Stimulated activated CD4-positive, alpha-beta T cell treated with anti-CD3 and anti-CD28 coated beads, Interleukin-12 subunit alpha, Interleukin-12 subunit beta, amount 100 ng/mL, for 48 hours (primary cell): Measurements from ENCODE around the gene C1orf56.

ENCODE experiments used
- DNase-seq, 3 donors: peaks; one replicate each; pipeline ENCODE4 v3.0.0-alpha.2; 2020; ENCODE audit warnings: low read depth in 2 of 3, low spot score in 1 of 3

C1orf56 gene

GRCh38 chr1:151024540-151025146, 22.9 kb upstream of the C1orf56 start:
- DNase-seq, result peak; percentile 65 to 81 (median 77)

GRCh38 chr1:151026460-151026859, 21.1 kb upstream of the C1orf56 start:
- no peak for DNase-seq

GRCh38 chr1:151032164-151032563, 15.4 kb upstream of the C1orf56 start:
- DNase-seq, result no peak

- no peak for DNase-seq
Measured at GRCh38 chr1:151035167-151035566, 12.4 kb upstream of the C1orf56 start.

- no peak for DNase-seq
Measured at GRCh38 chr1:151036356-151036755, 11.2 kb upstream of the C1orf56 start, which contains the start of gene BNIPL. BNIPL (plus strand) TSS chr1:151036586; CDS start chr1:151036726, 140 bp downstream.

- no peak for DNase-seq
Measured at GRCh38 chr1:151037032-151037431, 10.5 kb upstream of the C1orf56 start.

GRCh38 chr1:151039521-151039920, 8.0 kb upstream of the C1orf56 start:
- DNase-seq, result no peak

GRCh38 chr1:151043163-151043562, 4.4 kb upstream of the C1orf56 start:
- no peak for DNase-seq

- DNase-seq, result no peak
Measured at GRCh38 chr1:151047925-151048644, 534 bp downstream of the C1orf56 start.

- no peak for DNase-seq
Measured at GRCh38 chr1:151048645-151049032, 1.1 kb downstream of the C1orf56 start.

- DNase-seq, result no peak
Measured at GRCh38 chr1:151049458-151049857, 1.9 kb downstream of the C1orf56 start.

GRCh38 chr1:151050051-151050688, 2.6 kb downstream of the C1orf56 start:
- DNase-seq, result no peak

- no peak for DNase-seq
Measured at GRCh38 chr1:151051356-151052009, 3.9 kb downstream of the C1orf56 start.

GRCh38 chr1:151054971-151055547, 7.5 kb downstream of the C1orf56 start:
- DNase-seq, result no peak

GRCh38 chr1:151055581-151055980, 8.0 kb downstream of the C1orf56 start:
- no peak for DNase-seq

- no peak for DNase-seq
Measured at GRCh38 chr1:151056149-151056548, 8.6 kb downstream of the C1orf56 start.

- no peak for DNase-seq
Measured at GRCh38 chr1:151058692-151059091, 11.1 kb downstream of the C1orf56 start.

GRCh38 chr1:151059109-151060006, 11.8 kb downstream of the C1orf56 start, which contains the start of gene CDC42SE1:
CDC42SE1 (minus strand) TSS chr1:151059622; CDS start chr1:151055730, 3,892 bp downstream.
- peak; percentile 66 to 83 (median 74) for DNase-seq

GRCh38 chr1:151060007-151060656, 12.6 kb downstream of the C1orf56 start, which contains the start of gene MLLT11:
MLLT11 (plus strand) TSS chr1:151060397; CDS start chr1:151067225, 6,828 bp downstream.
- no peak for DNase-seq
